Effector memory CD8-positive, alpha-beta T cell (primary cell): ENCODE results near the gene RPL15.
"Not testable (repeated sequence)": the region's sequence is repeated elsewhere in the genome, so short reads cannot be mapped to it uniquely, and the experiment has no call there.

Source experiments
- ATAC-seq: fragments of 150-1000 bp; cut with Tn5 transposase; replicated peaks from 2 replicates; pipeline ENCODE4 v1.10.0; 2021; ENCODE audit warnings: mild to moderate bottlenecking, moderate library complexity
- DNase-seq, 3 experiments: peaks; one replicate each; pipeline ENCODE4 v3.0.0; 2021
- H3K27ac Mint-ChIP-seq, 2 donors: one replicate each; pipeline ENCODE4 v1.8.0; 2022; ENCODE audit warnings: mild to moderate bottlenecking in 2 of 2, mixed read lengths in 2 of 2, moderate library complexity in 2 of 2
- H3K27me3 Mint-ChIP-seq, 2 donors: one replicate each; pipeline ENCODE4 v1.8.0; 2022; ENCODE audit warnings: mixed read lengths in 2 of 2
- H3K36me3 Mint-ChIP-seq: one replicate; pipeline ENCODE4 v1.8.0; 2022; ENCODE audit warnings: mild to moderate bottlenecking, moderate library complexity, mixed read lengths; ENCODE audit not compliant: insufficient read depth
- H3K4me1 Mint-ChIP-seq, 2 donors: one replicate each; pipeline ENCODE4 v1.8.0; 2022; ENCODE audit warnings: low read depth in 2 of 2, mixed read lengths in 2 of 2
- H3K4me3 Mint-ChIP-seq, 2 donors: one replicate each; pipeline ENCODE4 v1.8.0; 2022; ENCODE audit warnings: mild to moderate bottlenecking in 2 of 2, mixed read lengths in 2 of 2, moderate library complexity in 2 of 2
- H3K9me3 Mint-ChIP-seq, 2 donors: one replicate each; pipeline ENCODE4 v1.8.0; 2022; ENCODE audit warnings: mixed read lengths in 2 of 2
- total RNA-seq, 9 experiments: gene quantifications; one replicate each; lab custom pipeline; 2026; lab: John Stamatoyannopoulos, UW

The RPL15 gene
- 538 to 1,045 (median 813) reads per million in 9 experiments for total RNA-seq

DNA sequence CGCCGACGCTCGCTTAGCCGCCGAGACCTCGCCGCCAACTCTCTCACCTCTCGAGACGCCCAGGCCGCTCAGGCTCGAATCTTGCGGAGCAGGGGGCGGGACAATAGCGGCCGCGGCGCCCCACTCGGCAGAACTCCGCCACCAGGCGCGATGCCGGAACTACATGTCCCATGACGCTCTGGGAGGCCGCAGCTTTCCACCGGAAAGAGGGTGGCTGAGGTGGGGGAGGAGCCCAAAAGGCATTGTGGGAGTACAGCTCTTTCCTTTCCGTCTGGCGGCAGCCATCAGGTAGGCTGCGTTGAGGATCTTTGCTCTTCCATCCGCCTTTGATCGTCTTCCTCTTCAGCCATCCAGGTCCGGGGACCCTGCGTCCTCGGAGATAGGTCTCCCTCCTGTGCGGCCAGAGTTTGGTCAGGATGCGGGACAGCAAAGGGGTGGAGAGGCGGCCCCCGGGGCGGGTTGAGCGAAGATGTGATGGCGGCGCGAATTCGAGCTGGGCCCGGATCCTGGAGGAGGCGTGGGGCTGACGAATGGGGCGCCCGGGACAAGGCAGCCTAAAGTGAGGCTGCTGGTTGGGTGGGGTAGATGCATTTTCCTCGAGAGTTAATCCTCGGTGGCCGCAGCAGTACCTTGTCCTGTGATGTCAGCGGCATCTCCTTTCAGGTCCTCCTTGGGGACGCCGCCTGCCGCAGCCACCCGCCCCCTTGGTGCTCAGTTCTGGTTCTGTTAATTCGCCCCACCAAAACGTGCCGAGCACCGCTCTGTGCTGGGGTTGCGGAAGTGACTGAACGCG lies at the start of gene RPL15, which contains the start of gene NKIRAS1:
RPL15 (plus strand) TSS at position 247 of the 793 bp plus-strand sequence. CDS start 728 bp downstream, outside the sequence.
NKIRAS1 (minus strand) TSS at position 105 of the 793 bp plus-strand sequence. CDS start 6,086 bp downstream, outside the sequence.
- H3K4me3 Mint-ChIP-seq: peak within 1 kb of the TSS; percentile 98 to 99
- H3K4me1 Mint-ChIP-seq: peaks cover 35 to 44% of the 10 kb centered on the region in 2 donors
- H3K36me3 Mint-ChIP-seq: peaks cover 54% of the 10 kb centered on the region
- peak within 1 kb of the TSS; percentile 98 for H3K27ac Mint-ChIP-seq
- ATAC-seq (peak; percentile 90), DNase-seq (peak; percentile 96 to 97 (median 96))
- no peaks in the 10 kb centered on the region for H3K9me3 Mint-ChIP-seq
- H3K27me3 Mint-ChIP-seq: no peaks in the 10 kb centered on the region

DNA sequence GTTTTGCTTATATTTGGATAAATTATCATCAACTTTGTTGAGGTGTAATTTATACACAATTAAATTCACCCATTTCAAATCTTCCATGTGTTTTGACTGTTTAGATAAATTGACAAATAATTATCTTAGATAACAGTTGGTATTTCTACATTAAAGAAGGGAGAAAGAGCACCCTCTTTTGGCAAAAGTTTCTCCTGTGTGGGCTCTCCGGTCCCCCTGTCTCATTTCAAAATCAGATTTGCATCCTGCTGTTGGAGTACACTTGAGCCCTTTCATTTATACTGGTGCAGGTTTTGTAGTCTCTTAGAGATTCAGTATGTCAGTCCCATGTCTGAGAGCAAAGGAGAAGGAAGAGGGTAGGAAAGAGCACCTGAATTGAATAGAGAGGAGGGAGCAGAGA lies 49.5 kb upstream of the RPL15 start:
- H3K4me3 Mint-ChIP-seq: no peak overlapping the region
- ATAC-seq: no peak
- peaks cover 14% of the 10 kb centered on the region for H3K36me3 Mint-ChIP-seq
- no peak for DNase-seq
- no peaks in the 10 kb centered on the region for H3K27me3 Mint-ChIP-seq
- peak overlapping the region in 1 of 2 donors; percentile 21 for H3K27ac Mint-ChIP-seq
- no peaks in the 10 kb centered on the region for H3K9me3 Mint-ChIP-seq
- peaks cover 13 to 34% of the 10 kb centered on the region in 2 donors for H3K4me1 Mint-ChIP-seq

GRCh38 chr3:23867838-23868237 lies 49.1 kb upstream of the RPL15 start:
- no peak for ATAC-seq
- peaks cover 14% of the 10 kb centered on the region for H3K36me3 Mint-ChIP-seq
- no peak overlapping the region for H3K4me3 Mint-ChIP-seq
- H3K9me3 Mint-ChIP-seq: no peaks in the 10 kb centered on the region
- H3K4me1 Mint-ChIP-seq: peaks cover 13 to 33% of the 10 kb centered on the region in 2 donors
- H3K27me3 Mint-ChIP-seq: no peaks in the 10 kb centered on the region
- peak overlapping the region in 1 of 2 donors; percentile 21 for H3K27ac Mint-ChIP-seq
- DNase-seq: no peak

- no peak for ATAC-seq
- Mint-ChIP-seq H3K4me1 (peaks cover 14 to 33% of the 10 kb centered on the region in 2 donors), H3K36me3 (peaks cover 4% of the 10 kb centered on the region), H3K27ac (no peak overlapping the region), H3K9me3 (no peaks in the 10 kb centered on the region), H3K4me3 (no peak overlapping the region), H3K27me3 (no peaks in the 10 kb centered on the region)
- no peak for DNase-seq
Measured at GRCh38 chr3:23869977-23870662, 46.8 kb upstream of the RPL15 start.

GRCh38 chr3:23870663-23871043 lies 46.3 kb upstream of the RPL15 start:
- not testable (repeated sequence) for H3K27me3 Mint-ChIP-seq, H3K27ac Mint-ChIP-seq, H3K36me3 Mint-ChIP-seq, ATAC-seq, H3K4me3 Mint-ChIP-seq, H3K9me3 Mint-ChIP-seq, DNase-seq
- H3K4me1 Mint-ChIP-seq: peaks cover 14 to 28% of the 10 kb centered on the region in 2 donors

- not testable (repeated sequence) for H3K9me3 Mint-ChIP-seq, DNase-seq, ATAC-seq, H3K36me3 Mint-ChIP-seq, H3K4me3 Mint-ChIP-seq, H3K27ac Mint-ChIP-seq, H3K27me3 Mint-ChIP-seq
- peaks cover 7 to 25% of the 10 kb centered on the region in 2 donors for H3K4me1 Mint-ChIP-seq
Measured at GRCh38 chr3:23871361-23871760, 45.6 kb upstream of the RPL15 start.

GRCh38 chr3:23872330-23872729 lies 44.6 kb upstream of the RPL15 start:
- DNase-seq: no peak
- H3K4me1 Mint-ChIP-seq: peaks cover 8 to 27% of the 10 kb centered on the region in 2 donors

DNA sequence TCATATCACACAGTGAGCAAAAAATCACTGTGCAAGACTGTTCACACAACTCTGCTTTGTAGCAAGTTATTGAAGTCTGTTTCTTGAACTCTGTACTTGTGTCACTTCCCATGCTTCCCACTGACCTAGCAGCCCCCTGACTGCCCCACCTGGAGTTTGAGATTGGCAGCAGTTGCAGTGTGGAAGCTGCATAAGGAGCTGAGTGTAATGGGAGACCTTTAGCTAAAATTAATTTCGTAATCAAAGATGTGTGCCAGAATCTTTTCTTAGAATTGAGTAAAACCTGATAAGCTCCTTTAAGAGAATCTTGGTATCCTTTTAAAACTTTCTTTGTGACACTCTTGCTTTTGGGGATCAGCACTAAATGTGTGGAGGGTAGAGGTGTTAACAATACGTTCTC lies 43.0 kb upstream of the RPL15 start:
- H3K27ac Mint-ChIP-seq: peak overlapping the region; percentile 13 to 46
- H3K4me3 Mint-ChIP-seq: no peak overlapping the region
- H3K27me3 Mint-ChIP-seq: no peaks in the 10 kb centered on the region
- H3K4me1 Mint-ChIP-seq: peaks cover 14 to 36% of the 10 kb centered on the region in 2 donors
- no peaks in the 10 kb centered on the region for H3K36me3 Mint-ChIP-seq
- no peak for ATAC-seq
- no peaks in the 10 kb centered on the region for H3K9me3 Mint-ChIP-seq
- no peak for DNase-seq

More at GRCh38 chr3:23872330-23872729, 44.6 kb upstream of the RPL15 start:
- no peak for ATAC-seq
- H3K27me3 Mint-ChIP-seq: no peaks in the 10 kb centered on the region
- H3K27ac Mint-ChIP-seq: no peak overlapping the region
- H3K4me3 Mint-ChIP-seq: no peak overlapping the region
- H3K36me3 Mint-ChIP-seq: no peaks in the 10 kb centered on the region
- H3K9me3 Mint-ChIP-seq: no peaks in the 10 kb centered on the region

GRCh38 chr3:23874359-23875112 lies 42.4 kb upstream of the RPL15 start:
- Mint-ChIP-seq H3K9me3 (no peaks in the 10 kb centered on the region), H3K4me1 (peaks cover 15 to 40% of the 10 kb centered on the region in 2 donors), H3K27ac (no peak overlapping the region), H3K36me3 (no peaks in the 10 kb centered on the region), H3K4me3 (no peak overlapping the region), H3K27me3 (no peaks in the 10 kb centered on the region)
- no peak for DNase-seq
- ATAC-seq: no peak

DNA sequence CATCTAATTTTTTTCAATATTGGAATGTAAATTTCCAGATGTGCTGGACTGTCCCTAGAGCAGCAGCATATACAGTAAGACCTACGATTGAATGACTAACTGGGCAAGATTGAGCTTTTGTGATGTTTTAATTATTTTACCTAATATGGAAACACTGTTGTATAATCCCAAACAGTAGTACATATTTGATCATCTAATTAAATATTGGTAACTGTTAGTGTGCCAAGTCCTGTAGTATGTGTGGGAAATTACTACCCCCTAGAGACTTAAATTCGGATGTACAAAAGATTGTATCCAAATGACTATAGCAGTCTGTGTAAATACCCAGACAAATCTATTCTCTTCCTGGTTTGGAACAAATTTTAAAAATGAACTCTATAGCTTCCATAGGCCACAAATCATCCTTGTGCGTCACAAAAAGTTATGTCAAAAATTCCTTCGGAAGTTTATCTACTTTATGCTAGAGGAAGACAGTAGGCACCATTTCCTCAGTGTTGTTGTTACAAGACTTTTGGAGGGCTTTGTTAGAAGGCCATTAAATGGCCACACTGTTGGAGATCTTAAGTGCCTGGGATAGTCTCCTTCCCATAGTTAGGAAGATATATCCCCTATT lies 41.7 kb upstream of the RPL15 start:
- no peak for ATAC-seq
- Mint-ChIP-seq H3K27ac (no peak overlapping the region), H3K4me1 (peaks cover 16 to 38% of the 10 kb centered on the region in 2 donors)

DNA sequence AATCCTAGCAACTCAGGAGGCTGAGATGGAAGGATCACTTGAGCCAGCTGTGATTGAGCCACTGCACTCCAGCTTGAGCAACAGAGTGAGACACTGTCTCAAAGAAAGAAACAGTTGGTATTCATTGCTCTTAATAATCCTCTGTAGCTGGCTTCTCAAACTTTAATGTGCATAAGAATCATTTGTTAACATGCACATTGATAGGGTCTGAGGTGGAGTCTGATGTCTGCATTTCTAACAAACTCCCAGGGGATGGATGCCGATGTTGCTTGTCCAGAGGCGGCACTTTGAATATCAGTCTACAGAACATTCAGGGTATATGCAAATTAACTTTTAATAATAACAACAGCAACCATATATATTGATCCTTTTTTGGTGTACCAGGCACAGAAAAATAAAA lies 40.0 kb upstream of the RPL15 start:
- H3K9me3 Mint-ChIP-seq: no peaks in the 10 kb centered on the region
- H3K36me3 Mint-ChIP-seq: no peaks in the 10 kb centered on the region
- H3K27ac Mint-ChIP-seq: no peak overlapping the region
- H3K4me1 Mint-ChIP-seq: peaks cover 19 to 38% of the 10 kb centered on the region in 2 donors
- no peak overlapping the region for H3K4me3 Mint-ChIP-seq
- no peaks in the 10 kb centered on the region for H3K27me3 Mint-ChIP-seq
- ATAC-seq: no peak
- DNase-seq: no peak

More for the DNA sequence above, 41.7 kb upstream of the RPL15 start:
- no peak for DNase-seq
- no peaks in the 10 kb centered on the region for H3K27me3 Mint-ChIP-seq
- H3K9me3 Mint-ChIP-seq: no peaks in the 10 kb centered on the region
- no peak overlapping the region for H3K4me3 Mint-ChIP-seq
- no peaks in the 10 kb centered on the region for H3K36me3 Mint-ChIP-seq

DNA sequence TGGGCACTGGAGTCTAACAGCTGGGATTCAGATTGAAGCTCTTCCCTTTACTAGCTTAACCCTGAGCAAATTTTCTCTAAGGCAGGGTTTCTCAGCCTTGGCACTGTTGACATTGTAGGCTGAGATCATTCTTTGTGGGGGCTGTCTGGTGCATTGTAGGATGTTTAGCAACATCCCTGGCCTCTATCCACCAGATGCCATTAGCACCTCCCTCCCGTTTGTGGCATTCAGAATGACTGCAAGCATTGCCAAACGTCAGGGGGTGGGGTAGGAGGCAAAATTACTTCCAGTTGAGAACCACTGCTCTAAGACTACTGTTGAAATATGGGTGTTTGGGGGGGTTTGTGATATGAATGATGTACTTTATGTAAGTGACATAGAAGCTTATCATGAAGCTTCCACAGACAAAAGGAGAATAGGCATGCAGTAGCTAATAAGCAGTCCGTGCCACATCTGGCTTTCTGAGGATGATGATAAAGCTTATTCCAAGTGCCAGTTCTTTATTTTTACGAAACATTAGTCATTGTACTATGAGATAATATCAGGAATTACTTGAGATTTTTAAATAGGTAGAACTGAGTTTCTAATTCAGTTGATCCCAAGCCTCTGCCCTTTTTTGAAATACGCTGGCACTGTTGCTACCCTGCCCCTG lies 39.5 kb upstream of the RPL15 start:
- ATAC-seq (no peak), DNase-seq (no peak)
- H3K27me3 Mint-ChIP-seq: no peaks in the 10 kb centered on the region
- H3K36me3 Mint-ChIP-seq: no peaks in the 10 kb centered on the region
- H3K9me3 Mint-ChIP-seq: no peaks in the 10 kb centered on the region
- H3K4me1 Mint-ChIP-seq: peaks cover 19 to 38% of the 10 kb centered on the region in 2 donors
- H3K4me3 Mint-ChIP-seq: no peak overlapping the region
- H3K27ac Mint-ChIP-seq: no peak overlapping the region
